GM21515 (cell line): ENCODE measurements around the gene TIMD4.
A peak's percentile ranks its signal among the peaks of the same experiment; 100 is the strongest.
"Not testable (repeated sequence)": the region's sequence is repeated elsewhere in the genome, so short reads cannot be mapped to it uniquely, and the experiment has no call there.

ENCODE experiments used
- ATAC-seq: cut with Tn5 transposase; IDR thresholded peaks from one replicate; pipeline ENCODE4 v1.9.1; 2021; ENCODE audit not compliant: unreplicated experiment

The TIMD4 gene

GRCh38 chr5:156963125-156963524 lies at the start of gene TIMD4:
TIMD4 (minus strand) TSS chr5:156963226; CDS start chr5:156963198, 28 bp downstream.
- ATAC-seq, result no peak

GRCh38 chr5:157006262-157006661 lies 43.2 kb upstream of the TIMD4 start:
- ATAC-seq, result no peak

DNA sequence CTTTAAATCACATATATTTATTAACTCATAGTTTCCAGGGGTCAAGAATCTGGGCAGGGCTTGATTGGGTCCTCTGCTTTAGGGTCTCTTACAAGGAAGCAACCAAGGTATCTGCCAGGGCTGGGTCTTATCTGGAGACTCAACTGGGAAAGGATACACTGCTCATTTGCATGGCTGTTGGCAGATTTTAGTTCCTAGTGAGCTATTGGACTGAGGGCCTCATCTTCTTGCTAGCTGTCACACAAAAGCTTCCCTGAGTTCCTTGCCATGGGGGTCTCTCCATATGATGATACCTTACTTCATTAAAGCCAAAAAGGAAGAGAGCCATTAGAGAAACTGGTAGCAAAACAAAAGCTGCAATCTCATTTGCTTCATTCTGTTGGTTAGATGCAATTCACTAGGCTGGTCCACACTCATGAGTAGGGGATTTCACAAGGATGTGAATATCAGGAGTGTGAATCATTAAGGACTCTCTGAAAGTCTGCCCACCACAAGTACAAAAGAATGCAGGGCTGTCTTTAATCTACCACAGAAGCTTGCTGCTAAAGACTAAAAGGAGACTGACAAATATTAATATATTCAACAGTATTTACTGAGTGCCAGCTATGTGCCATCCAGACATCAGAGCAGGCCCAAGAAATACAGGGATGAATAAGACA lies 42.0 kb upstream of the TIMD4 start:
- ATAC-seq, result no peak

DNA sequence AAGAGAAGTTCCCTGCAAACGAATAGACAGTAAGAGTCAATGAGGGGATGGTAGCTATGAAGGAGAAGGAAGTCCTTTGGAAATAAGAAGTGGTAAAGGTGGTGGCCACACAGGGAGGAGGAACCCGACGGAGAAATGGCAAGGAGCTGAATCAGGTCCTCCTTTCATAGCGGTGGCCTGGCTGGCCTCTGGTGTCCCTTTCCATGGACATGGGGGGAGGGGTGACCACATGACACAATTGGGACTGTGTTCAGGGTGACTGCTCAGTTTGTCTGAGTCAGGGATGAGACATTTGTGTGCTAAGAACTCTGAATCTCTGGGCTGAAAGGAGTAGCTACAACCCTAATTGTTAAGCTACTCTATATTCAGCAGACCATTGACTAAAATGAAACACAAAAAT lies 28.7 kb upstream of the TIMD4 start:
- no peak for ATAC-seq

- ATAC-seq, result no peak
Observed at GRCh38 chr5:156984064-156984463, 21.0 kb upstream of the TIMD4 start.

- ATAC-seq, result no peak
Observed at GRCh38 chr5:156981481-156981880, 18.5 kb upstream of the TIMD4 start.

DNA sequence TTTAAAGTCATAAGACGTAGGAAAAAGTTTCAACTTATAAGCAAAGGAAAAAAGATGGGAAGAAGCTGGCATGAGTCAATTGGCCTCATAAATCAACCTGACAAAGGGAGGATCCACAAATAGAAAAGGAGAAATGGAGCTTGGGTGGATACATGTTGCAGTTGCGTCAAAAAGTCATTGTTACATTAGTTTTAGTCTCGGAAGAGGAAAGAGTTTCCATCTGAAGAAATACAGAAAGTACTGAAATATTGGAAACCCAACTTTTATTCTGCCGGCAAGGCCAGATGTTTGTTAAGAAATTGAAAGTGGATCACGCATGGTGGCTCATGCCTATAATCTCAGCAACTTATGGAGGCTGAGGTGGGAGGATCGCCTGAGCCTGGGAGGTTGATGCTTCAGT lies 11.3 kb upstream of the TIMD4 start:
- no peak for ATAC-seq

- ATAC-seq, result no peak
Observed at GRCh38 chr5:156971848-156972525, 9.0 kb upstream of the TIMD4 start.

GRCh38 chr5:156971415-156971814 lies 8.4 kb upstream of the TIMD4 start:
- no peak for ATAC-seq

GRCh38 chr5:156967386-156967785 lies 4.4 kb upstream of the TIMD4 start:
- ATAC-seq, result not testable (repeated sequence)

- no peak for ATAC-seq
Observed at GRCh38 chr5:156956321-156956720, 6.7 kb downstream of the TIMD4 start.

- no peak for ATAC-seq
Observed at GRCh38 chr5:156951359-156951758, 11.7 kb downstream of the TIMD4 start.

DNA sequence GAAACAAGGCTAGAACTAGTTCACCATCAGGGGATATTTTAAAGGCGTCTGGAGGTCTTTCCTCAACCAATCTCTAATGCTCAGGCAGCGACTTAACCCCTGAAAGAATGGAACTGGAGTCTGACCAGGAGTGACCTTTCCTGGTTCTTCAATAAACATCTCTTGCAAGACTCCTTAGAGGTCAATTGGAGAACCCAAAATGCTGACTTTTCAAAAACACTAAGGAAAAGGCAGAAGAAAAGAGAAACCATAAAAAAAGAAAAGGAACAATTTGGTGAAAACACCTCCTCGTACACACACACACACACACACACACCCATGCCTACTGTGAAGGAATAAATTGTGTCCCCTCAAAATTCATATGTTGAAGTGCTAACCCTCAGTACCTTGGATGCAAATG lies 12.3 kb downstream of the TIMD4 start:
- no peak for ATAC-seq

GRCh38 chr5:156949424-156949823 lies 13.6 kb downstream of the TIMD4 start:
- no peak for ATAC-seq

DNA sequence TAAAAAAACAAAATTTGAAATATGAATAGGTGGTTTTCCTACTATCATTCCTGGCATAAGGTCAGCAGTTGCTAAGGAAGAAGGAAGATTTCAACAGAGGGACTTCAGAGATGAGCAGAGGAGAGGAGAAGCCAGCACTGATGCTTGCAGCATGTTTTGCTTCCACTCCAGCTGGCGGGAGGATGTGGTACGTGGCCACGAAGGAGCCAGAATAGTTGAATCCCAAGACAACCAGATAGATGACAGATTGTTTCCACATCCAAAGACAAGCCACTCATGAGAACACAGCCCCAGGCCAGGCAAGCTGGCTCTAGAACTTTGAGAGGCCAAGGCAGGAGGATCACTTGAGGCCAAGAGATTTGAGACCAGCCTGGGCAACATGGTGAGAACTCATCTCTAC lies 15.1 kb downstream of the TIMD4 start:
- no peak for ATAC-seq

DNA sequence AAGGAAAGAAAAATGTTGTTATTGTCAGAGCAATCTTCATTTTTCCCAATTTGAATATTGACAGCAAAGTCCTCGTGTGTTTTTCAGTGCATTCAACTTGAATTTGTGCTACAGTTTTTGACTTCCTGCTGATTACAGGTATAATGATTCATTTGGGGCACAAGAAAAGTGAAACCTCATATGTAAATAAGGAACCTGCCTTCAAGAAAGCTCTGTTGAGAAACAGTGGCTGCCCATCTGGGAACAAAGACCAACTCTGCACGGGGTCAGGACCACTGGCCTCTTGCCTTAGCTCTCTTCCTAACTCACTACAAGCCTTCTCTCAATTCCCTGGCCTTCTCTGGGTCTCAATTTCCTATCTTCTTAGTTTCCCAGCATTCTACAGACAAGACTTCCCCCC lies 21.0 kb downstream of the TIMD4 start:
- ATAC-seq, result peak; percentile 95

GRCh38 chr5:156940462-156940861 lies 22.6 kb downstream of the TIMD4 start:
- not testable (repeated sequence) for ATAC-seq

DNA sequence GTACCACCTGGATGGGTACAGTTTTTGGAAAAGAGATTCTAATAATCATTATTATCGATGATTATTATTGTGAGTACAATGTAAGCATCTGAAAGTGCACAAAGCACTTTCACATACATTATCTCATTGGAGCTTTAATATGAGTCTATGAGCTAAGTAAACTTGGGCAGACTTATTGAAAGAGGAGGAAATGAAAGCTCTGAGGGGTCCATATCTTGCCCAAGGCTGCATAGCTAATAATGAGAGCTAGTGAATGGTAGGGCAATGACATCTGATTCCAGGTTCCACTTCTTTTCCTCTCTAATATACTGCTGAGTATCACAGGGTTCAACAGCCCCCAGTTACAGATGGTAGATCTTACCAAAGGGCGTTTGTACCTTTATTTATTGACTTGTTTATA lies 26.1 kb downstream of the TIMD4 start:
- no peak for ATAC-seq

- ATAC-seq, result peak; percentile 40
Observed at GRCh38 chr5:156934450-156935211, 28.4 kb downstream of the TIMD4 start.

- no peak for ATAC-seq
Observed at GRCh38 chr5:156929366-156929948, 33.6 kb downstream of the TIMD4 start.

DNA sequence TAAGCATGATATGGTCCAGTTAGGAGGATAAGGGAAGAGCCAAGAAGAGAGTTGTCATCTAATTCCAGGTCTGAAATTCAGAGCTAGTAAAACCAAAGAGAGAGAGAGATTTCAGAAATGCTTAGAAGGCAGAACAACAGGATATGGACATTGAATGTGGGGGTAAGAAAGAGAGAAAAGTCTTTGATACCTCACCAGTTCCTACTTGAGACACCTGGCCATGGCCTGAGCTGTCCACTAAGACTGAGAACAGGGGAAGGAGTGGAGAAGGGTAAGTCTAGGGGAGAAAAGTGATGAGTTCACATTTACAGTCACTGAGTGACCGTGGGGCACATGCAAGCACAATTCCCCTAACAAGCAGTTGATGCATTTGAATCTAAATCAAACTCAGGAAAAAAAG lies 35.5 kb downstream of the TIMD4 start:
- no peak for ATAC-seq

- ATAC-seq, result not testable (repeated sequence)
Observed at GRCh38 chr5:156925767-156926166, 37.3 kb downstream of the TIMD4 start.
